ENCODE measurements around the gene NCOA3. TPM values are rescaled to one million over a fixed set of nuclear protein-coding genes. Genes with fewer than 3 reads are reported as not detected.

Gene NCOA3
- total RNA-seq, 1 experiment from 2014 or later = 23.3 TPM

DNA sequence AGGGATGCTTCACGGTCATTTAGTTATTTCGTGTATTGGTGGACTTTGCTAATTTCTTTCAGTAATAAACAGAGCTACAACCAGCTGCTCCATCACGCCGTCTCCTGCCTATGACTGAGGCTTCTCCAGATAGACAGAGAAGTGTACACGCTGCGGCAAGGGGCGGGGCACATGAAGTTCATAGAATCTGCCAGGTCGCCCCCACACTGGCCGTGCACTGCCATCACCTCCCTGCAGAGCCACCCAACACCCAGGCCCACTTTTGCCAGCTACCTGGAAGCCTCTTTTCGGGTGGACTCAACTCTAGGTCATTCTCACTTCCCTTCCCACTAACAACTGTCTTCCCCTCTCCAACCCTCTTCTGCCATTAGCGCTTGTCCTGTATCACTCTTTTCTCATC, 195.2 kb downstream of the NCOA3 start:
- H3K27ac Mint-ChIP-seq = no peak overlapping the region; a peak in 1 of 7 replicates
- Histone ChIP-seq H3K4me1 (ENCODE audit: insufficient read depth, low read length) (no peaks in the 10 kb centered on the region), H4K5ac (ENCODE audit: insufficient read length, low read depth, low read length) (no peak overlapping the region), H2BK15ac (ENCODE audit: low read depth, low read length) (no peak overlapping the region), H3K4ac (ENCODE audit: low read depth, low read length) (no peak overlapping the region), H3K23me2 (ENCODE audit: insufficient read length, low read depth, low read length, poor library complexity, severe bottlenecking) (no peaks in the 10 kb centered on the region), H2AFZ (ENCODE audit: low read length) (no peak overlapping the region), H3K4me2 (ENCODE audit: insufficient read depth, insufficient read length, low read length) (no peak overlapping the region), H4K20me1 (ENCODE audit: control insufficient read depth, insufficient read depth, insufficient read length) (no peaks in the 10 kb centered on the region), H3T11ph (ENCODE audit: low read length) (no peak overlapping the region), H3K79me2 (ENCODE audit: insufficient read depth, low read length) (no peaks in the 10 kb centered on the region), H3K79me1 (ENCODE audit: insufficient read depth, low read depth, low read length, poor library complexity, severe bottlenecking) (no peaks in the 10 kb centered on the region), H3K23ac (ENCODE audit: insufficient read length, low read depth, low read length) (no peak overlapping the region), H3K14ac (ENCODE audit: insufficient read depth, low read length) (no peak overlapping the region), H3K18ac (ENCODE audit: insufficient read length, low read depth, low read length) (no peak overlapping the region), H3K56ac (ENCODE audit: insufficient read length, low read depth, low read length) (no peak overlapping the region), H3K27ac (ENCODE audit: insufficient read length, low read depth, low read length) (no peak overlapping the region), H2AK5ac (ENCODE audit: insufficient read length, low read length) (no peak overlapping the region), H2BK5ac (ENCODE audit: insufficient read length, low read length) (no peak overlapping the region), H4K91ac (ENCODE audit: insufficient read length, low read depth, low read length) (no peak overlapping the region), H3K9me3 (ENCODE audit: control insufficient read depth, low read depth, low read length) (no peaks in the 10 kb centered on the region), H2BK120ac (ENCODE audit: low read depth, low read length, poor library complexity, severe bottlenecking) (no peak overlapping the region), H2BK20ac (ENCODE audit: low read depth, low read length, poor library complexity, severe bottlenecking) (no peak overlapping the region), H2BK12ac (ENCODE audit: insufficient read length, low read depth, low read length) (no peak overlapping the region), H4K8ac (replicated peaks; ENCODE audit: insufficient read length, low read depth, low read length) (no peak overlapping the region), H3K27me3 (ENCODE audit: insufficient read depth, low read length) (no peaks in the 10 kb centered on the region), H3K9ac (ENCODE audit: extremely low read depth, insufficient read length, low read length) (no peak overlapping the region)
- peaks cover 0 to 4% (median 1%) of the 10 kb centered on the region in 3 experiments; a peak in 1 of 7 replicates for H3K36me3 Mint-ChIP-seq (ENCODE audit: insufficient read depth in 1 of 3, low read depth in 3 of 3)
- no peak for DNase-seq
- WGBS (ENCODE audit: extremely low coverage, insufficient read length, low lambda C conversion rate) = no CpG with 5 or more reads among the region's 11 CpGs
- TF ChIP-seq, protein P1, sequence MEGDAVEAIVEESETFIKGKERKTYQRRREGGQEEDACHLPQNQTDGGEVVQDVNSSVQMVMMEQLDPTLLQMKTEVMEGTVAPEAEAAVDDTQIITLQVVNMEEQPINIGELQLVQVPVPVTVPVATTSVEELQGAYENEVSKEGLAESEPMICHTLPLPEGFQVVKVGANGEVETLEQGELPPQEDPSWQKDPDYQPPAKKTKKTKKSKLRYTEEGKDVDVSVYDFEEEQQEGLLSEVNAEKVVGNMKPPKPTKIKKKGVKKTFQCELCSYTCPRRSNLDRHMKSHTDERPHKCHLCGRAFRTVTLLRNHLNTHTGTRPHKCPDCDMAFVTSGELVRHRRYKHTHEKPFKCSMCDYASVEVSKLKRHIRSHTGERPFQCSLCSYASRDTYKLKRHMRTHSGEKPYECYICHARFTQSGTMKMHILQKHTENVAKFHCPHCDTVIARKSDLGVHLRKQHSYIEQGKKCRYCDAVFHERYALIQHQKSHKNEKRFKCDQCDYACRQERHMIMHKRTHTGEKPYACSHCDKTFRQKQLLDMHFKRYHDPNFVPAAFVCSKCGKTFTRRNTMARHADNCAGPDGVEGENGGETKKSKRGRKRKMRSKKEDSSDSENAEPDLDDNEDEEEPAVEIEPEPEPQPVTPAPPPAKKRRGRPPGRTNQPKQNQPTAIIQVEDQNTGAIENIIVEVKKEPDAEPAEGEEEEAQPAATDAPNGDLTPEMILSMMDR (conservative IDR thresholded peaks at IDR 0.05) = no peak
- no peak overlapping the region for H3K4me3 Mint-ChIP-seq
- H3K27me3 Mint-ChIP-seq (ENCODE audit: low read depth) = no peaks in the 10 kb centered on the region
- peaks cover 0 to 2% of the 10 kb centered on the region in 2 experiments; a peak in 1 of 4 replicates for H3K4me1 Mint-ChIP-seq
- no peaks in the 10 kb centered on the region for H3K9me3 Mint-ChIP-seq

Measured in H9 (cell line).